Right forelimb (tissue), 1 donor: ENCODE results near the gene MSL1.

Source experiments
- DNase-seq: peaks from one replicate; pipeline ENCODE4 v3.0.0-alpha.2; 2018

Gene MSL1

GRCh38 chr17:40121181-40122135 is at the start of gene MSL1:
Gene MSL1, plus strand, starts transcription at chr17:40121971. Its CDS starts 642 bp downstream, at chr17:40122613.
- DNase-seq: peak; percentile 95

- DNase-seq: peak; percentile 75
Measured at GRCh38 chr17:40072040-40072734, 49.6 kb upstream of the MSL1 start.

- no peak for DNase-seq
Measured at GRCh38 chr17:40072735-40073346, 48.9 kb upstream of the MSL1 start.

GRCh38 chr17:40073454-40074174 is 48.2 kb upstream of the MSL1 start:
- no peak for DNase-seq

GRCh38 chr17:40074175-40074512 is 47.6 kb upstream of the MSL1 start:
- no peak for DNase-seq

GRCh38 chr17:40074871-40075200 is 46.9 kb upstream of the MSL1 start:
- DNase-seq: no peak

GRCh38 chr17:40075201-40075941 is 46.4 kb upstream of the MSL1 start:
- peak; percentile 77 for DNase-seq

GRCh38 chr17:40075942-40076498 is 45.8 kb upstream of the MSL1 start:
- no peak for DNase-seq

- no peak for DNase-seq
Measured at GRCh38 chr17:40076591-40076990, 45.2 kb upstream of the MSL1 start.

GRCh38 chr17:40079545-40079944 is 42.2 kb upstream of the MSL1 start:
- DNase-seq: no peak

GRCh38 chr17:40084477-40084876 is 37.3 kb upstream of the MSL1 start:
- DNase-seq: no peak

GRCh38 chr17:40086150-40087044 is 35.4 kb upstream of the MSL1 start:
- no peak for DNase-seq

- no peak for DNase-seq
Measured at GRCh38 chr17:40087049-40087794, 34.5 kb upstream of the MSL1 start.

GRCh38 chr17:40087903-40088718 is 33.7 kb upstream of the MSL1 start:
- no peak for DNase-seq

GRCh38 chr17:40089077-40089895 is 32.5 kb upstream of the MSL1 start:
- DNase-seq: no peak

- DNase-seq: no peak
Measured at GRCh38 chr17:40090237-40091119, 31.3 kb upstream of the MSL1 start.

GRCh38 chr17:40091691-40092397 is 29.9 kb upstream of the MSL1 start:
- DNase-seq: no peak
